HG03060 (cell line): ENCODE data around the gene WNT2.
"Not testable (repeated sequence)": the region's sequence is repeated elsewhere in the genome, so short reads cannot be mapped to it uniquely, and the experiment has no call there.

Experiments used
- ATAC-seq: cut with Tn5 transposase; IDR thresholded peaks from one replicate; pipeline ENCODE4 v1.9.1; 2021; ENCODE audit warnings: low read depth, moderate number of reproducible peaks; ENCODE audit not compliant: unreplicated experiment

Gene WNT2

DNA sequence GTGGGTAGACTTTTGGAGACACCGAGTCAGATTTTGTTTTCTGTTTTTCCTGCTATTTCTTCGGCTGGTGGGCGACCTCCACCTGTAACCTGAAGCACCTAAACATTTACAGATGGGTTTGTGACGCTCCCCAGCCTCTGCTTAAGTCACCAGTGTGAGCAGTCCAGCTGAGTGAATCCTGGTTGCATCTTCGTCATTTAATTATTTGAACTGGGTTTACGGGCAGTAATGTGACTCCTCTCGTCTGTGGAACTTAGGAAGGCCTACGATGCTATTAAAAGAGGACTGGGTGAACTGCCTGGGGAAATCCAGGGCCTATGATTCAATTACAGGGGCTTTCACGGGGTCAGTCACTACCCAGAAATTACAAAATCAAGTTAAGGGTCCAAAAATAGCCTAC, 52.5 kb downstream of the WNT2 start:
- ATAC-seq = no peak

DNA sequence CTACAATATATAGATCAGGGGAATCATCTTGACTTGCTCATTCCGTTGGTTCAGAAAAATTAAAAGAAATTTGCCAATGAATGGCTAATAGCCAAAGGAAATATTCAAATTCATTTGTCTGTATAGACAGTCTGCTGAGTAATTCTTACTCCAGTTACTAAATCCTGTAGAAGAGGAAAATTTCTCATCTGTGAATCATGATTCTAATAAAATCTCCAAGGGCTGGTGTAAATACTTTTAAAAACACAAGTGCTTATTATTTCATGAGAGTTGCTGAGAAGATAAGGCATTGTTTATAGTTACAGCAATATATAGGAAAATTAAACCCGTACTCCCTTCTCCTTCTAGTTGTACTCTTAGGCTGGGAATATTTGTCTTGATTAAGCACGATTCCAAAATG, 53.0 kb downstream of the WNT2 start:
- no peak for ATAC-seq

DNA sequence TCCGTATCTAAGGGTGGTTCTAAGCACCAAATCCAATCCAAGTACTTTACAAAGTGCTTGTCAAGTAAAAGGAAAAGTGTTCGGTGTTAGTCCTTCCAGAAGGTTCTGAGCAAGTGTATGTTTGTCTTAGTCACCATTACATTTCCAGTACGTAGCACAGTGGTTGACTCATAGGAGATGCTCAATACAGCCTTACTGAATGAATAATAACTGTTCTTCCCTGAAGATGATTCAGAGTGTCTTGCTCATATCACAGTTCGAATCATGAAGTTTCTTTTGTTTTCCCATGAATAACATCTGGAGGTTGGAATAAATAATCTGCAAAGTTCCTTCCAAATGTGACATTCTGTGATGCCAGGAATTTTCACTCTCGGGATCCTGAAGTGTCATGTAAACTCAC, 53.4 kb downstream of the WNT2 start:
- no peak for ATAC-seq

DNA sequence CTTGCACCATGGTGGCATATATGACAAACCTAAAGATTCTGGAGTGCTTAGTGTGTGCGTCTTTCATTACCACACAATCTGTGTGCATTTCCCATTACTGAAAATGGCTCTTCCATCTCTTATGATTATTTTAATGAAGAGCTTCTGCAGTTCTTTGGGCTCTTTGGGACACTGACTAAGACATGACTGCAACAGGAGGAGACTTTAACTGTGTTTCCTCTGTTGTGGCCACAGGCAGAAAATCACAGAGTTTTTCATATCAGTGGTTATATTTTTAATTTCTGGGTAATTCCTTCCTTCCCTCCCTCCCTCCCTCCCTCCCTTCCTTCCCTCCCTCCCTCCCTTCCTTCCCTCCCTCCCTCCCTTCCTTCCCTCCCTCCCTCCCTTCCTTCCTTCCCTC, 58.1 kb downstream of the WNT2 start:
- ATAC-seq = no peak

DNA sequence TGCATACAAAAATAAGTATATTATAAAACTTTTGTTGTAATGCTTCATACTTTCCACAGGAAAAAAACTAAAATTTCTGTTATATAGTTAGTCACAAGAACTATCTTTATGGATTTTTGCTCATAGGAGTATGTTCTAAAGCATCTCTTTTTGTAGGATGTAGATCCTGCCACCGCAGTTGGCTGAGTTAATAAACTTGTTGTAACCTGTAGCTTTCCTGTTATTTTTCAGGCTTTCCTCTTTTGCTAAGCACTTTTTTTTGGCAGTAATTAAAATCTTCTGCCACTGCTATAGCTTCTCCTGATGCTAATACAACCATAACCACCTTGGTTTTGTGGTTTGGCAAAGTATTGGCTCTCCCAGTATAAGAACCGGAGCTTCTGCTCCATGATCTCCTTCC, 60.3 kb downstream of the WNT2 start:
- no peak for ATAC-seq

DNA sequence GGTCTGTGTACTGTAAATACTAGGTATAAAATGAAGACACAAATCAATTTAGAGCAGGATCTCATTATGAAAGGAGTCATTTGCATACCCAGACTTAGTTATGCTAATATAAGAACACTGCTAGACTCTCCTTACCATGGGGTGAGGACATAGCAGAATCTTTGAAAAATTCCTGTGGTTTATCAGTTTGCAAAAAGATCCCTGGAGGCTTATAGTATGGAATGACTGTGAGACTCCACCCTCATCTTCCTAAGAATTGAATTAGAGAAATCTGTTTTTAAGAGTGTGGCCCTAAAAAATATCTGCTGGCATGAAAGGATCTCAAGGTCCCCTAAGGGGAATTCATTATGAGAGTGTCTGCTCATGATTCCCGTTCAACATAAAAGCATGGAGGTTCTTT, 63.2 kb downstream of the WNT2 start:
- no peak for ATAC-seq

DNA sequence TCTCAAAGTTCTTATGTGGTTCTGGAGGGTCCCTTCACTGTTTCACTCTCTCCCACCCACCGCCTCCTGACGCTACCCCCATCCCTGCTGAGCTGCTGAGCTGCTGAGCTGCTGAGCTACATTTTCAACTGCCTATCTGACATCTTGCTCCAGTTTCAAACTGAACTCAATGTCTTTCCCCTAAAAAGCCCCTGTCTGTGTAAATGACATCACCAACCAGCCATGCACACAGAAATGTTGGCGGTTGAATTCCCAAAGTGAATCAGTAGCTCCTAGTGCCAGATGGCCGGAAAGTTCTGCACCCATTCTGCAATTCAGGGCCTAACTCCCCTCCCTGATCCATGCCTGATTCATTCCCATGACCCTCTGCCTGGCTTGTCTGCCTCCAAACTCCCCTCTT, 71.2 kb downstream of the WNT2 start:
- ATAC-seq = no peak

DNA sequence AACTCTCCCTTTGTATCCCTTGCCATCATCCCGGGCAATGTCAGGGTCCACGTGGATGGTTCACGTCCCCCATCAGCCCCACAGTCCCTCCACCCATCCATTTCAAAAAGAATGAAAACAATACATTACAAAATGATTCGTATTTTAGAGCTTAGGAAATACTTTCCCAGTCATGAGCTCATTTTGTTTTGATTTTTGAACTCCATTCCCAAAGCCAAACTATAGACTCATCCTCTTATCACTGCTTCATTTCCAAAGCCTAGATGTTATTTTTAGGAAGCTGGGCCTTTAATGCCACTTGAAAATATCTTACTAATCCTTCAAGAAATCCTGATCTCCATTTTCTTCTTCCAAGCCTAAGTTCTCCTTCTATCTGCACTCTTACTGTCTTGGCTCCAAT, 72.1 kb downstream of the WNT2 start:
- ATAC-seq = no peak

DNA sequence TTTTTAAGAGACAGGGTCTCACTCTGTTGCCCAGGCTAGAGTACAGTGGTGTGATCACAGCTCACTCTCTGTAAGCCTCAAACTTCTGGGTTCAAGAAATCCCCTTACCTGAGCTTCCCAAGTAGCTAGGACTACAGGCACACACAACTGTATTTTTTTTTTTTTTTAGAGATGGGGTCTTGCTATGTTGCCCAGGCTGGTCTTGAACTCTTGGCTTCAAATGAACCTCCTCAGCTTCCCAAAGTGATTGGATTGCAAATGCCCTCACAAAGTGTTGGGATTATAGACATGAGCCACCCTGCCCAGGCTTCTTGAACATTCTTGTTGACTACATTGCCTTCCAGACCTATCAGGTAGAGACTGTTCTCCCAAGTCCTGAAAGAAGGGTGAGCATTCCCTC, 72.6 kb downstream of the WNT2 start:
- ATAC-seq = no peak

DNA sequence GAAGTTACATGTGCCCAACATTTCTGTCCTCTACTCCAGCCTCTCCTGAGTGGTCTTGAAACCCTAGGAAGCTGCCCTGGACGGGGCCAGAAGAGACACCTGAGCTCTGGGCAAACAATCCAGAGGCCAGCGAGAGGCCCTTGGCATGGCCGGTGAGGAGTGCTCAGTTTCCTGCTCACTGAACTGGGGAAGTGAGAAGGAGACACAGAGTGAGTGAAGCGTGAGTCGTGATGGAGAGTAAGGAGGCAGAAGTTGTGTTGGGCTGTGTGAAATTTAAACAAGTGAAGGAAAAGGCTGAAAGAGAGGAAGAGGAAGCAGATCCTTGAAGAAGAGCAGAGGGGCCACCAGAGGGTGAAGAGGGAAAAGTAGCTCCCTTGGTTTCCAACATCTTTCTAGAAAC, 73.2 kb downstream of the WNT2 start:
- no peak for ATAC-seq

DNA sequence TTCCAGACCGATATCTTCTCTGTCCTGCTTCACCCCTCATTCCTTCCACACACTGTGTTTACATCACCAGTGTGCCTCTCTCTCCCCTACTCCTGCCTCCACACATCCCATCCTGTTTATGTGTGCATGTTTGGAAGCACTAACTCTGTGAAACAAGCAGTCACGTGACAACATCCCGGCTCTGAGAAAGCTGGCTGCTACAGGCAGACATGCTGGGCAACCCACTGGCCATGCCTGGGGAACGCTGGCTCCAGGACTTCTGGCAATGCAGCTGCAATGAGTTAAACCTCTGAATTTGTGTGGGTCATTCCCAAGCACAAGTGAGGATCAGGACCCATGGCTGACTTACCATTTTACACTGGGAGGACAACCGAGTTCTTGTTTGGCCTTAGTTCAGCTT, 74.0 kb downstream of the WNT2 start:
- no peak for ATAC-seq

DNA sequence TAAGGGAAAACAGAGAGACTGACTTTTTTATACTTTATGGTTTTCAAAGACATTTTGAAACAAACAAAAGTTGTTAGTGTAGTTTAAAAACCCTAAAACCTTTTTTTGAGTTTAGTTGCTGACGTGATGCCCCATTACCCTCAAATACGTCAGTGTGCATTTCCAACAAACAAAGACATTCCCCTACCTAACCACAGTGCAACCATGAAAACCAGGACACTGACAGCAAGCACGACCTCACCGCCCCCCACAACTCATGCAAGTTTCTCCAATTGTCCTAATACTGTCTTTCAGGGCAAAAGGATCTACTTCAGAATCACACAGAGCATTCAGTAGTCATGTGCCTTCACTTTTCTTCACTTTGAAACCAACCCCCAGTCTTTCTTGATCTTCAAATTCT, 75.0 kb downstream of the WNT2 start:
- no peak for ATAC-seq

DNA sequence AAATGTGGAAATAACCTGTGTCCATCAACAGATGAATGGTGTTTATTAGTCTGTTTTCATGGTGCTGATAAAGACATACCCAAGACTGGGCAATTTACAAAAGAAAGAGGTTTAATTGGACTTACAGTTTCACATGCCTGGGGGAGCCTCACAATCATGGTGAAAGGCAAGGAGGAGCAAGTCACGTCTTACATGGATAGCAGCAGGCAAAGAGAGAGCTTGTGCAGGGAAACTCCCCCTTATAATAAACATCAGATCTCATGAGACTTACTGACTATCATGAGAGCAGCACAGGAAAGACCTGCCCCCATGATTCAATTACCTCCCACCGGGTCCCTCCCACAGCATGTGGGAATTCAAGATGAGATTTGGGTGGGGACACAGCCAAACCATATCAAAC, 77.2 kb downstream of the WNT2 start:
- not testable (repeated sequence) for ATAC-seq

DNA sequence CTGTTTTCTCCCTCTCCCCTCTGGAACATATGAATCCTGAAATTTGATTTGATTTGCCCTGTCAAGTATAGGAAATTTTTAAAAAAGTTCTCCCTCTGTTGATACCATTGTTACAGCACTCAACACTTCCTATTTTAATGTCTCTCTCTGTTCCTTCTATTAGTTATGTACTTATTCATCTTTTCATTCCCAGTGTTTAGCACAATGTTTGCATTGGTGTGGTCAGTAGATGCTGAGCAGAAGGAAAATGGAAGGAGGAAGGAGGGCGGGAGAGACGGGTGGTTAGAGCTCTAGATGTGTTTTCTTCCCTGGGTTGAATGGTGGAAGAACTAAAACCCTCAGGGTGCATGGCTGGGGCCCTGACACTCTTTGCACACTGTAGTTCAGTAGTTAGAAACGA, 79.5 kb downstream of the WNT2 start:
- no peak for ATAC-seq

DNA sequence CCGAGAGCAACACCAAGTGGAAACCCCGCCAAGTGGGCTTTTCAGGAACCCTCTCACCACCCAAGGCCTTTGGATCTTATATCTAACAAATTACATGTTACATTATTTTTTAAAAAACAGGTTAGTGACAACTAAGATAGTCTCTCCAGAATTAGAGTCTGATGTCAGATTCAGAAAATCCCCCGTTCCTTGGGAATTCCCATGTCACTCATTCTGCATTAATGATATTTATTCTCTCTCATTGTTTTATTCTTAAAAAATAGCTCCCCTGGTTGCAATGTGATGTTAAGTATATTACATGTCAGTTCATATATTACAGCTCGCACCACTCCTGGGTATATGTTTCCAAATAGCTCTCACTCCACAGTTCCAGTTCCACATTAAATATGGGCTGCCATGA, 81.8 kb downstream of the WNT2 start:
- ATAC-seq = no peak

DNA sequence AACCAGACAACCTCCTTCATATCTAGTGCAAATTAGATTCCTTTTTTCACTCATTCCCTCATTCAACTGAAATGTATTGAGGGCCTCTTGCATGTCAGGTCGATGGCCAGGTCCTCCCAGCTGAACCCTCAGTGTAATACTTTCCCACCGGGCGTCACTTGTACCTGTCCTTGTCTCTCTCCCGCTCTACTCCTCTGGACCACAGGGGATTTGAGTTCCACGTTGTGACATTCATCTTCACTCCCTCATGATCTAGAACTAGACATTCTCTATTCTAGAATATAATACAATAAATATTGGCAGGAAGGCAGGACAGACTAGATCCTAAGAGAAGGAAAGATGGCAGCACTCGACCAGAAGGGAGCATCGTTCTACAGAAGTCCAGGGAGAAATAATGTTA, 83.9 kb downstream of the WNT2 start:
- ATAC-seq = no peak

DNA sequence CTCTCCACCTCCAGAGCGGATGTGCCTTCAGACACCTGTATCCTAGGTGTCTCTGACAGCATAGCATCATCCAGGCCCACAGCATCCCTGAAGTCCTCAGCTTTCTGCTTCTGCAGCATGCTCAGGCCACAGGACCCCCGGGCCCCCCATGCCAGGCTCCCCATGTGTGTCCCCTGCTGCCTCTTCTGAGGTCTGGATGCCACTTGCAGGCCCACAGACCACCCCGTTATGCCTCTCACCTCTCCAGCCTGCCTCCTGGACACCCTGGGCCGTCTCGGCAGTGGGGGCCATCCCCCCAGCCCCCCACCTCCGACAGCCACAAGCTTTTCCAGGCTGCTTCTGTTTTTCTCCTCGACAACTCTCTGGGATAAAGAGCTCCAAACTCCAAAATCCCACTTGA, 84.4 kb downstream of the WNT2 start:
- no peak for ATAC-seq

DNA sequence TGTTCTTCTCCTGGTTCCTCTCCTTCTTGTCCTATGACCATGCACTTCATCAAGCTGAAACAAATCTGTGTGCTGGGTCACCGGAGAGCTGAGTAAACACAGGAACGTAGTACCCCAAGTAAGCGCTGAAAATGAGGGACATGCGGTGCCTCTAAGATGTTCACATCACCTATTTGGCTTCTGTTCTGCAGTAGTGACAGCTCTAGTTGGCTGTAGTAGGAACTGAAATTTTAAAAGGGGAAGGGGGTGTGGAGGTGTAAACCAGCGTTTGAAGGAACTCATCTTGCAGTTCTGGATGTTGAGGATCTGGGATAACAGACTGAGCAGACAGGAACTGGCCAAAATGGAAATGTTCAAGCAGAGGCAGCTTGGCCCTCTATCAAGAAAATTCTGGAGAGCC, 85.2 kb downstream of the WNT2 start:
- no peak for ATAC-seq

DNA sequence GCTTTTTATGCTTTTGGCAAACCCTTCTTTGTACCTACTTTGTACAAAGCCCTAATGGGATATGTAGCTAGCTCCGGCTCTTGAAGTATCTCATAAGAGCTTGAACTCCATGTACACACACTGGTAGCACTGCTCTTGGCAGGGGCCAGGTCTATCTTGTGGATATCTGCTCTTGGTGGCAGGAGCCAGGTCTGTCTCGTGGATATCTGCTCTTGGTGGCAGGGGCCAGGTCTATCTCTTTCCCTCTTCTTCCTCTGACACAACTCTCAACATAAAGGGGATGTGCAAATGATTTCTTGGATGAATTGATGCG, 91.9 kb downstream of the WNT2 start:
- no peak for ATAC-seq

DNA sequence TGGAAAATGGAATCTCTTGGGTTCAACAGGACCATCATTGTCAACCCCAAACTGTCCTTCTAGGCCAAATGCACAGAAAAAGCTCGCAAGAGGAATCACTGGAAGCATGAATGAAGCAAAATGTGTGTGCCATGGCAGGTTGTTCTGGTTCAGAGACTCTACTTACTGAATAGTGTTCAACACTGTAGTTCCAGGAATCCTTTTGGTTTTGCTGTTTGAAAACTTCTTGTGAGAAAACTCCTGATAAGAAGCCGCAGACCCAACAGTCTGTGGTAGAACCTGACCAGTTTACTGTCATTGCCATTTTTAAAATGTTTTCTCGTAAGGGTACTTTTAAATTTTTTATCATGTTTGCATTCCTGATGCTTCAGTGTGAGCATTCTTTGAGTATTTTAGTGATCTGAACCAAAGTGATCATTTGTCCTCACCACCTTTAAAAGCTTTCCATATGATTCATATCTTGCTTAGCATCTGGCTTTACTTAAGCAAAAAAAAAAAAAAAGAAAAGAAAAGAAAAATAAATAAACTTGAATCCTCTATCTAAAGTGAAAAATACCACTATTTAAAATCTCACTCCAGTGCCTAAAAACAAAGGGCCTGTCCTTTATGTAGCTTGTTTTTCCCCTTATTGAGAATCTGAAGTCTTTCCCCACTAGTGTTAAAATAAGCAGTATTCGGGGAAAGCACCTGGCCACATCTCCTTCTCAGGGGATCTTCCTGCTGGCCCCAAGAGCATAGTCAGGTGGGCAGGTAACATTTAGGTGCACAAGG, 92.4 kb downstream of the WNT2 start:
- peak; percentile 58 for ATAC-seq

DNA sequence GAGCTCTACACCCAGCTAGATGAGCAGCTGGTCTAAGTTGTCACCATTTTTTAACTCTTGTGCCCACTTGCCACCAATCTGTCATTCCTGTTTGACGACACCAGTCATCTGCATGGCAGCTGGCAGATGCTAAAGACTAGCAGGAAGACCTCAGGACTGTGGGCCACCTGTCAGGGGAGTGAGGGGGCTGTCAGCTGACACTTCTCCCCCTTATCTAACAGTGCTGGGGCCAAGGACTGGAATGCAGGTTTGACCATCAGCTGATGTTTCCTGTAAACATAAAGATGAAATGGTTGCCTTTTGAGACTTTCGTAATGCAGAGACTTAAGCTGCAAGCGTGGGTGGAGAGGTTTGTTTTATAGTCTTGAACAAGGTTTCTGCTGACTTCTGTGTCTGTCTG, 93.5 kb downstream of the WNT2 start:
- ATAC-seq = no peak

DNA sequence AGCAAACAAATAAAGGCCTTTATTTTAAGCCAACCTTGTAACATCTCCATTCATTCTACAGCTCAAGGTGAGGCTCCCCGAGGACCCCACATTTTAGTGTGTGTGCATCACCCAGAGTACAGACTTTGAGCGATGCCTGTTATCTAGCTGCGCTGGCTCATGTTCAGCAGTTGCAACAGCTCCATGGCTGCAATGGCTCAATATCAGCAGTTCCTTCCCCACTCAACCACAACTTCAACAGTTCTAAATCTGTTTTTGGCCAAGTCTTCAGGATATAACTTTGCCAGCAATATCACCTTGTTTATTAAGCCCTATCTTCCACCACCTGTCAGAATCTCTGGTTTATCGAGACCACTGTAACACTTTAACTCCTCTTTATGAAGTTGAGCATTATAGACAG, 95.8 kb downstream of the WNT2 start:
- no peak for ATAC-seq

DNA sequence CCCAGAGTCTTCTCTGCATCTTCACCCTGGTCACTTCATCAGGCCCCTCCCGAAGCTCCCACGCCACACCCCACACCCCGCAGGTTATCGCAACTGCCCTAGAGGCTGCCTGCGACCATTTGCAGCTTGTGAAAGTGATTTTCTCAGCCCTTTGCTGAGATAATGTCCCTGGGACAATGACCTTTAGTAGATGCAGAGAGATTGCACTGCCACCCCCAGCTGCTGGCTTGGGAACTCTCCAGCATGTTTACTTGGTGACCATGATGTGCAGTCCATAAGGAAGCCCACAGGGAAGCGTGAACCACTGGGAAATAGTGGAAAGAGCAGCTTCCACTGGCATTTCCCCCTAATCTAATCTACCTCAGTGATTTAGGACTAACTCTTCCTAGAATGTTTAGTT, 97.3 kb downstream of the WNT2 start:
- no peak for ATAC-seq
